22Rv1 (cell line): ENCODE measurements around the gene PARP8.

ENCODE experiments used
- H3K27ac ChIP-seq: fragments of 450-650 bp; 2 replicates; pipeline ENCODE4 v1.5.1; 2017
- ZFX ChIP-seq: fragments of 450-650 bp; IDR thresholded peaks from 2 replicates; pipeline ENCODE4 v1.6.1; 2017; ENCODE audit warnings: antibody characterized with exemption, borderline replicate concordance
- TF ChIP-seq, protein P1 (sequence below): fragments of 450-650 bp; IDR thresholded peaks from 2 replicates; pipeline ENCODE4 v1.5.1; 2017; ENCODE audit warnings: mild to moderate bottlenecking

PARP8 gene

DNA sequence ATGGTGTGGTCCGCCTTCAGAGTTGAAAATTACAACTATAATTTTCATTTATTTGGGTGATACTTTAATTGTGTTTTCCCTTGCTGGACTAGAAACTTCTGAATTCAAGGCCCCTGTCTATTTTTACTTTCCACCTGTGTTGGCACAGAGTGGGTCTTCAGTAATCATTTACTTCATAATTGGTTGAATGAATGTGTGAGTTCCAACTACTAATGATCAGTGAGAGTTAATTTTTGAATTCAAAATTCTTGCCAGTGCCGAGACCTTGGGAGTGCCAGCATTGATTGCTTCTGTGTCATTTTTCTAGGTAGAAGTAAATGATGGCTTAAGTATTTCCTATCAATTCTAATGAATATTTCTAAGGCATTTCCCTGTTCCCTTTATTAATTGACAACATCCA is 61.4 kb downstream of the PARP8 start:
- TF ChIP-seq, protein P1, sequence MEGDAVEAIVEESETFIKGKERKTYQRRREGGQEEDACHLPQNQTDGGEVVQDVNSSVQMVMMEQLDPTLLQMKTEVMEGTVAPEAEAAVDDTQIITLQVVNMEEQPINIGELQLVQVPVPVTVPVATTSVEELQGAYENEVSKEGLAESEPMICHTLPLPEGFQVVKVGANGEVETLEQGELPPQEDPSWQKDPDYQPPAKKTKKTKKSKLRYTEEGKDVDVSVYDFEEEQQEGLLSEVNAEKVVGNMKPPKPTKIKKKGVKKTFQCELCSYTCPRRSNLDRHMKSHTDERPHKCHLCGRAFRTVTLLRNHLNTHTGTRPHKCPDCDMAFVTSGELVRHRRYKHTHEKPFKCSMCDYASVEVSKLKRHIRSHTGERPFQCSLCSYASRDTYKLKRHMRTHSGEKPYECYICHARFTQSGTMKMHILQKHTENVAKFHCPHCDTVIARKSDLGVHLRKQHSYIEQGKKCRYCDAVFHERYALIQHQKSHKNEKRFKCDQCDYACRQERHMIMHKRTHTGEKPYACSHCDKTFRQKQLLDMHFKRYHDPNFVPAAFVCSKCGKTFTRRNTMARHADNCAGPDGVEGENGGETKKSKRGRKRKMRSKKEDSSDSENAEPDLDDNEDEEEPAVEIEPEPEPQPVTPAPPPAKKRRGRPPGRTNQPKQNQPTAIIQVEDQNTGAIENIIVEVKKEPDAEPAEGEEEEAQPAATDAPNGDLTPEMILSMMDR: no peak
- TF ChIP-seq ZFX: no peak

DNA sequence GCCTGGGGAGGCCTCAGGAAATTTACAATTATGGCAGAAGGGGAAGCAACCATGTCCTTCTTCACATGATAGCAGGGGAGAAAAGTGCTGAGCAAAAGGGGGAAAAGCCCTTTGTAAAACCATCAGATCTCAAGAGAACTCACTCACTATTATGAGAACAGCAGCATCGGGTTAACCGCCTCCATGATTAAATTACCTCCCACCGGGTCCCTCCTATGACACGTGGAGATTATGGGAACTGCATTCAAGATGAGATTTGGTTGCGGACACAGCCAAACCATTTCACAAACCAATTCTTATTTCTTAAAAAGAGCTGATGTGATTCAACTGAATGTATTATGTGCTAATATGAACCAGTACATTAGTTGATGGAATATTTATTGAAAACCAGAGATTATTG is 63.9 kb downstream of the PARP8 start:
- no peak overlapping the region for H3K27ac ChIP-seq
- TF ChIP-seq ZFX: no peak
- TF ChIP-seq, protein P1: no peak

More for the DNA sequence above, 61.4 kb downstream of the PARP8 start:
- H3K27ac ChIP-seq: no peak overlapping the region

DNA sequence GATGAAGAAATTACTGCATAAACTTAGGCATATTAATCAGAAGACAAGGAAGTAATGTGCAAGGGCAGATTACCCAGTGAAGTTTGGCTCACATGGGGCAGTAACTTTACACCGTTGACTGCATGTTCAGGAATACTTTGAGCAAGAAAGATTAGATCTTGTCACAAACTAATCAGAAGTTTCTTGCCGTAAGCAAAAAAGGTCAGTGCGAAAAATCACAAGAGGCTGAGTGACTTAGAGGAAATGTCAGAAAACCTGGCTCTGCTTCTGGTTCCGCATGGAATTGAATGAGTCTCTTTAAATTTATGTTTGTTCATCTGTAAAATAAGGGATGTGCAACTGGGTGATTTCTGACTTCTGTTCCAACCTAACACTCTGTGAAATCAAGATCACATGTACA is 64.4 kb downstream of the PARP8 start:
- H3K27ac ChIP-seq: no peak overlapping the region
- TF ChIP-seq, protein P1: no peak
- no peak for TF ChIP-seq ZFX

DNA sequence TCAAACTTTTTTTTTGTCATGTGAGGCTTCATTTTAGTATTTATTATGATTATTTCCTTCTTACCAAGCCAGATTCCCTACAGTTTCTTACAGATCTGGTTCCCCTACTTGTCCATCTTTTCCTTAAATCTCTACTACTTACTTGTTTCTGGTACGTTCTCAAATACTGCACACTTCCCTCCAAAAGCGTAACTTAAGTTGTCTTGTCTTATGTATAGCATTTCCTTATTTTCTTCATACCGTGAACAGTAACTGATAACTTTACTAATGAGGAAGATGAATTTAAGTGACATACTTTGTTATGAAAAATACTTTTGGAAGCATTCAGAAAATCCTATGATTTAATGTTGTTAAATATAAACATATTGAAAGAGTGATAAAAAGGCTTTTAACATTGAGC is 67.3 kb downstream of the PARP8 start:
- TF ChIP-seq ZFX: no peak
- TF ChIP-seq, protein P1: no peak
- no peak overlapping the region for H3K27ac ChIP-seq

DNA sequence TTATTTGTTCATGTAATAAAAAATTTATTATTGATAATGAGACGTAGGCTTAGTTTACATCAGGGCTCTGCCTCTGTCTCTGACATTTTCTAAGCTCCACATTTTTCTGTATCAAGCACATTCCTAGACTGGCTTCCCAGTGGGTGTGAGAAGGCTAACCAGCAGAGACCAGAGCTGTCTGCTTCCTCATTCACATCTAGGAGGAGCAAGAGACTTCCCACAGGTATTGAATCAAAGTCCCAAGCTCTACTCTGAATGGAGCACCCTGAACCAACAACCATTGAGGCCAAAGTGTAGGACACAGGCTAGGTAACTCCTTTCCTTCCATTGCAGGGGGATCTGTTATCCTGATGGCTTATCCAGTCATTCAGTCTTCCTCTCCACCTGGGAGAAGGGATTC is 72.4 kb downstream of the PARP8 start:
- H3K27ac ChIP-seq: no peak overlapping the region
- no peak for TF ChIP-seq ZFX
- TF ChIP-seq, protein P1: no peak

DNA sequence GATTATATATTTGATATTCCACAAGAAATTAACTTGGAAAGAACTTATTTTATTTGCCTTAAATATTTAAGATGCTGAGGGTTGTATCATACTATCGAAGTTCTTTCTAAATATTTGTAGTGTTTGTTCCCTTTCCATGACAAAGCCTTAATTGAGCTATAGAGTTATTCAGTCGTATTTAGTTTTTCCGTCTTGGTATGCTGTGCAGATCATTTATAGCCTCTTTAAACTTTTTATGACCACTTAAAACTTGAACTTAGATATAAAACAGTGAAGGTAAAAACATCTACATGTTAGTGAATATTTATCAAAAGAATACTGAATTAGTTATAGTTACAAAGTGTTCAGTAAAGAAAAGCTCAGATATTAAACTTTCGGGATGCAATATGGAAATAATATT is 74.4 kb downstream of the PARP8 start:
- TF ChIP-seq, protein P1: no peak
- no peak for TF ChIP-seq ZFX
- H3K27ac ChIP-seq: no peak overlapping the region

DNA sequence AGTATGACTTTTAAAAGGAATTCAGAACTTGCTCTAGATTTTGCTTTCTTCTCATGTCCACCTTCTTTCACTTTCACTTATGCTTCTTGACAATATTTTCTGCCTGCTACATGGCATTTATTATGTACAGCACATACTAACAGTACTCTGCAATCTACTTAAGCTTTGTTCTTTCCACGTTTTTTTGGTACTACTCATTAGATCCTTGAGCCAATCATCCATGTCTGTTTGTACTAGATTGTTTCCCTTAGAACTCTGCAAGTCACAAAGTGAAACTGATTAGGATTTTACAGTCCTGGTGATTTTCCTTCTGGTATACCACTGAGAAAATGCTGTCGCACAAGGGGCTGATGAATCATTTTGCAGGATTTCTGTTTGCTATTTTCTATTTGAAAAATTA is 78.3 kb downstream of the PARP8 start:
- no peak for TF ChIP-seq ZFX
- TF ChIP-seq, protein P1: no peak
- H3K27ac ChIP-seq: no peak overlapping the region
